ENCODE measurements around the gene TGDS. TPM values are rescaled to one million over a fixed set of nuclear protein-coding genes. Genes with fewer than 3 reads are reported as not detected.

The TGDS gene
- total and polyA plus RNA-seq, 8 donors: 2.1 to 8.4 (median 5.3) TPM

GRCh38 chr13:94608586-94608985, 12.6 kb upstream of the TGDS start:
- no peaks in the 10 kb centered on the region for H3K27me3 ChIP-seq
- WGBS, 2 donors: 34 to 45% methylated on average over 1 of the region's 1 CpG
- peaks cover 0 to 2% (median 0%) of the 10 kb centered on the region in 3 donors for H3K4me1 ChIP-seq
- intact Hi-C loops (cut with DNase I): no loop called here
- no peaks in the 10 kb centered on the region for H3K9me3 ChIP-seq
- H3K27ac ChIP-seq: no peak overlapping the region
- TF ChIP-seq CTCF (IDR thresholded peaks at IDR 0.05): no peak
- ATAC-seq (no peak), DNase-seq (no peak), FAIRE-seq (no peak)
- H3K4me3 ChIP-seq: no peak overlapping the region
- peaks cover 0 to 3% (median 0%) of the 10 kb centered on the region in 3 donors for H3K36me3 ChIP-seq

GRCh38 chr13:94607939-94608338, 12.0 kb upstream of the TGDS start:
- TF ChIP-seq CTCF (IDR thresholded peaks at IDR 0.05): no peak
- Histone ChIP-seq H3K27me3 (no peaks in the 10 kb centered on the region), H3K4me3 (no peak overlapping the region), H3K27ac (no peak overlapping the region), H3K9me3 (no peaks in the 10 kb centered on the region), H3K4me1 (peaks cover 0 to 8% (median 0%) of the 10 kb centered on the region in 3 donors), H3K36me3 (peaks cover 0 to 3% (median 0%) of the 10 kb centered on the region in 3 donors)
- no peak for ATAC-seq
- intact Hi-C loops (cut with DNase I): no loop called here
- DNase-seq: no peak
- WGBS, 2 donors: 56 to 58% methylated on average over 3 of the region's 3 CpGs
- FAIRE-seq: no peak

- H3K36me3 ChIP-seq: peaks cover 0 to 2% (median 0%) of the 10 kb centered on the region in 3 donors
- ATAC-seq (no peak), FAIRE-seq (no peak), DNase-seq (no peak)
- H3K4me1 ChIP-seq: peaks cover 0 to 12% (median 3%) of the 10 kb centered on the region in 3 donors
- no peak overlapping the region for H3K4me3 ChIP-seq
- H3K9me3 ChIP-seq: no peaks in the 10 kb centered on the region
- H3K27me3 ChIP-seq: no peaks in the 10 kb centered on the region
- no peak overlapping the region for H3K27ac ChIP-seq
- intact Hi-C loops (cut with DNase I): no loop called here
- 81 to 87% methylated on average over 4 of the region's 4 CpGs for WGBS, 2 donors
- TF ChIP-seq CTCF (IDR thresholded peaks at IDR 0.05): no peak
These were observed 11.1 kb upstream of the TGDS start for GRCh38 chr13:94607056-94607455.

GRCh38 chr13:94602467-94602866, 6.5 kb upstream of the TGDS start:
- Histone ChIP-seq H3K9me3 (no peaks in the 10 kb centered on the region), H3K27me3 (no peaks in the 10 kb centered on the region), H3K4me1 (peaks cover 0 to 12% (median 3%) of the 10 kb centered on the region in 3 donors), H3K4me3 (peak overlapping the region; percentile 69 to 98 (median 91)), H3K27ac (peak overlapping the region in 2 of 4 donors; percentile 87 to 91), H3K36me3 (no peaks in the 10 kb centered on the region)
- no peak for ATAC-seq
- DNase-seq: no peak
- FAIRE-seq: no peak
- intact Hi-C loops (cut with DNase I): no loop called here
- WGBS, 2 donors: 20 to 21% methylated on average over 1 of the region's 1 CpG
- no peak for TF ChIP-seq CTCF (IDR thresholded peaks at IDR 0.05)

Data from pancreas (tissue), 10 donors.